ENCODE measurements around the gene NKX2-3.

Gene NKX2-3

GRCh38 chr10:99557044-99557443 lies 24.3 kb downstream of the NKX2-3 start:
- Histone ChIP-seq H3K27ac (ENCODE audit: low read depth, low read length) (no peak overlapping the region), H2AK5ac (ENCODE audit: low read length) (no peak overlapping the region), H3K79me1 (ENCODE audit: low read length) (no peaks in the 10 kb centered on the region), H2BK120ac (ENCODE audit: insufficient read depth, low read length, poor library complexity) (no peak overlapping the region), H3K79me2 (ENCODE audit: control insufficient read depth, insufficient read depth, low read length, poor library complexity) (no peaks in the 10 kb centered on the region), H4K91ac (ENCODE audit: low read depth, low read length) (no peak overlapping the region), H3K23ac (ENCODE audit: low read length) (no peak overlapping the region), H3K18ac (ENCODE audit: low read length) (no peak overlapping the region), H3K27me3 (ENCODE audit: insufficient read depth, low read length) (no peaks in the 10 kb centered on the region), H3K9ac (ENCODE audit: low read length) (no peak overlapping the region), H3K4ac (ENCODE audit: low read depth, low read length) (no peak overlapping the region), H4K8ac (ENCODE audit: low read depth, low read length) (no peak overlapping the region), H2BK12ac (ENCODE audit: low read length) (no peak overlapping the region), H2BK5ac (ENCODE audit: low read depth, low read length, poor library complexity) (no peak overlapping the region), H3K4me1 (ENCODE audit: control insufficient read depth in 1 of 2, insufficient read depth in 2 of 2, low read length in 2 of 2) (no peaks in the 10 kb centered on the region), H4K12ac (ENCODE audit: low read depth, low read length) (no peak overlapping the region), H3K4me3 (ENCODE audit: low read depth, low read length) (no peak overlapping the region), H3K4me2 (ENCODE audit: low read length) (no peak overlapping the region), H3K14ac (ENCODE audit: low read length) (no peak overlapping the region), H3K9me3 (ENCODE audit: insufficient read depth, low read depth, low read length) (no peaks in the 10 kb centered on the region), H2AFZ (ENCODE audit: insufficient read depth, low read length, poor library complexity) (no peak overlapping the region), H3K36me3 (ENCODE audit: control insufficient read depth in 1 of 2, insufficient read depth in 2 of 2, low read length in 2 of 2) (no peaks in the 10 kb centered on the region)
- peak; percentile 78 to 95 for DNase-seq
- WGBS (ENCODE audit: extremely low coverage, insufficient coverage, insufficient read length): no CpG with 5 or more reads among the region's 5 CpGs

DNA sequence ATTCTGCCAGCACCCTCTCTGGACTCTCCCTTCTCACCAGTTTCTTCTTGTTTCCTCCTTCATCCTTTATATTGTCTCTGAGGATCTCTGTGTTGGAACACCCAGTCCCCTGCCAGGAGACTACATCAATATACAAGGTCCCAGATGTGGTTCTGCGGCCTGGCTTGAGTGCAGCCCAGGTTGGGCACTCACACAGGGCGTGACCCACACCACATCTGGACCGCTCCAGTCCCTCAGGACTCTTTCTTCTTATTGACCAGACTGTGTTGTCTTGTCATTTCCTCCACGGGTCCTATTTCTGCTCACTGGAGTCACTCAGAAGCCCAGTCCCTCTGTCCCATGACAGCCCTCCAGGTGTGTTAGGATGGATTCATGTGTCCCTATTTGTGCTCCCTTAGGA lies 26.0 kb downstream of the NKX2-3 start:
- no peak overlapping the region for H3K27ac ChIP-seq (ENCODE audit: low read depth, low read length)
- whole genome bisulfite sequencing (ENCODE audit: extremely low coverage, insufficient coverage, insufficient read length): no CpG with 5 or more reads among the region's 4 CpGs
- DNase-seq: no peak

GRCh38 chr10:99560277-99561126 lies 27.8 kb downstream of the NKX2-3 start:
- no peak overlapping the region for H4K8ac ChIP-seq (ENCODE audit: low read depth, low read length)
- no peak overlapping the region for H2AFZ ChIP-seq (ENCODE audit: insufficient read depth, low read length, poor library complexity)
- H4K12ac ChIP-seq (ENCODE audit: low read depth, low read length): no peak overlapping the region
- no peaks in the 10 kb centered on the region for H3K79me2 ChIP-seq (ENCODE audit: control insufficient read depth, insufficient read depth, low read length, poor library complexity)
- no peaks in the 10 kb centered on the region for H3K79me1 ChIP-seq (ENCODE audit: low read length)
- no peak overlapping the region for H3K4ac ChIP-seq (ENCODE audit: low read depth, low read length)
- H2BK12ac ChIP-seq (ENCODE audit: low read length): no peak overlapping the region
- no peaks in the 10 kb centered on the region for H3K36me3 ChIP-seq (ENCODE audit: control insufficient read depth in 1 of 2, insufficient read depth in 2 of 2, low read length in 2 of 2)
- H3K4me2 ChIP-seq (ENCODE audit: low read length): no peak overlapping the region
- H2AK5ac ChIP-seq (ENCODE audit: low read length): no peak overlapping the region
- DNase-seq: peak; percentile 54 to 77
- no peak overlapping the region for H3K23ac ChIP-seq (ENCODE audit: low read length)
- no peak overlapping the region for H2BK5ac ChIP-seq (ENCODE audit: low read depth, low read length, poor library complexity)
- no peak overlapping the region for H3K9ac ChIP-seq (ENCODE audit: low read length)
- H4K91ac ChIP-seq (ENCODE audit: low read depth, low read length): no peak overlapping the region
- no peak overlapping the region for H3K14ac ChIP-seq (ENCODE audit: low read length)
- H3K9me3 ChIP-seq (ENCODE audit: insufficient read depth, low read depth, low read length): no peaks in the 10 kb centered on the region
- no peaks in the 10 kb centered on the region for H3K27me3 ChIP-seq (ENCODE audit: insufficient read depth, low read length)
- no peak overlapping the region for H3K18ac ChIP-seq (ENCODE audit: low read length)
- no peak overlapping the region for H3K4me3 ChIP-seq (ENCODE audit: low read depth, low read length)
- no peaks in the 10 kb centered on the region for H3K4me1 ChIP-seq (ENCODE audit: control insufficient read depth in 1 of 2, insufficient read depth in 2 of 2, low read length in 2 of 2)
- H3K27ac ChIP-seq (ENCODE audit: low read depth, low read length): no peak overlapping the region
- H2BK120ac ChIP-seq (ENCODE audit: insufficient read depth, low read length, poor library complexity): no peak overlapping the region
- WGBS (ENCODE audit: extremely low coverage, insufficient coverage, insufficient read length): no CpG with 5 or more reads among the region's 13 CpGs

More for the DNA sequence above, 26.0 kb downstream of the NKX2-3 start:
- no peak overlapping the region for H2AK5ac ChIP-seq (ENCODE audit: low read length)
- no peak overlapping the region for H4K12ac ChIP-seq (ENCODE audit: low read depth, low read length)
- no peaks in the 10 kb centered on the region for H3K27me3 ChIP-seq (ENCODE audit: insufficient read depth, low read length)
- H3K79me2 ChIP-seq (ENCODE audit: control insufficient read depth, insufficient read depth, low read length, poor library complexity): no peaks in the 10 kb centered on the region
- no peak overlapping the region for H3K18ac ChIP-seq (ENCODE audit: low read length)
- H2BK12ac ChIP-seq (ENCODE audit: low read length): no peak overlapping the region
- H3K14ac ChIP-seq (ENCODE audit: low read length): no peak overlapping the region
- H3K36me3 ChIP-seq (ENCODE audit: control insufficient read depth in 1 of 2, insufficient read depth in 2 of 2, low read length in 2 of 2): no peaks in the 10 kb centered on the region
- no peak overlapping the region for H3K23ac ChIP-seq (ENCODE audit: low read length)
- no peak overlapping the region for H3K4me2 ChIP-seq (ENCODE audit: low read length)
- H3K9ac ChIP-seq (ENCODE audit: low read length): no peak overlapping the region
- H3K4me3 ChIP-seq (ENCODE audit: low read depth, low read length): no peak overlapping the region
- H4K91ac ChIP-seq (ENCODE audit: low read depth, low read length): no peak overlapping the region
- no peak overlapping the region for H2BK120ac ChIP-seq (ENCODE audit: insufficient read depth, low read length, poor library complexity)
- no peaks in the 10 kb centered on the region for H3K4me1 ChIP-seq (ENCODE audit: control insufficient read depth in 1 of 2, insufficient read depth in 2 of 2, low read length in 2 of 2)
- H2AFZ ChIP-seq (ENCODE audit: insufficient read depth, low read length, poor library complexity): no peak overlapping the region
- no peak overlapping the region for H2BK5ac ChIP-seq (ENCODE audit: low read depth, low read length, poor library complexity)
- no peaks in the 10 kb centered on the region for H3K9me3 ChIP-seq (ENCODE audit: insufficient read depth, low read depth, low read length)
- no peaks in the 10 kb centered on the region for H3K79me1 ChIP-seq (ENCODE audit: low read length)
- H4K8ac ChIP-seq (ENCODE audit: low read depth, low read length): no peak overlapping the region
- no peak overlapping the region for H3K4ac ChIP-seq (ENCODE audit: low read depth, low read length)

- Histone ChIP-seq H3K4me1 (ENCODE audit: control insufficient read depth in 1 of 2, insufficient read depth in 2 of 2, low read length in 2 of 2) (no peaks in the 10 kb centered on the region), H3K79me1 (ENCODE audit: low read length) (no peaks in the 10 kb centered on the region), H3K9me3 (ENCODE audit: insufficient read depth, low read depth, low read length) (no peaks in the 10 kb centered on the region), H4K91ac (ENCODE audit: low read depth, low read length) (no peak overlapping the region), H3K36me3 (ENCODE audit: control insufficient read depth in 1 of 2, insufficient read depth in 2 of 2, low read length in 2 of 2) (no peaks in the 10 kb centered on the region), H3K14ac (ENCODE audit: low read length) (no peak overlapping the region), H3K23ac (ENCODE audit: low read length) (no peak overlapping the region), H3K27me3 (ENCODE audit: insufficient read depth, low read length) (no peaks in the 10 kb centered on the region), H3K79me2 (ENCODE audit: control insufficient read depth, insufficient read depth, low read length, poor library complexity) (no peaks in the 10 kb centered on the region), H3K4me3 (ENCODE audit: low read depth, low read length) (no peak overlapping the region), H4K8ac (ENCODE audit: low read depth, low read length) (no peak overlapping the region), H2AK5ac (ENCODE audit: low read length) (no peak overlapping the region), H3K9ac (ENCODE audit: low read length) (no peak overlapping the region), H4K12ac (ENCODE audit: low read depth, low read length) (no peak overlapping the region), H3K27ac (ENCODE audit: low read depth, low read length) (no peak overlapping the region), H2BK120ac (ENCODE audit: insufficient read depth, low read length, poor library complexity) (no peak overlapping the region), H2BK5ac (ENCODE audit: low read depth, low read length, poor library complexity) (no peak overlapping the region), H2AFZ (ENCODE audit: insufficient read depth, low read length, poor library complexity) (no peak overlapping the region), H2BK12ac (ENCODE audit: low read length) (no peak overlapping the region), H3K4me2 (ENCODE audit: low read length) (no peak overlapping the region), H3K18ac (ENCODE audit: low read length) (no peak overlapping the region), H3K4ac (ENCODE audit: low read depth, low read length) (no peak overlapping the region)
- DNase-seq: no peak
- no CpG with 5 or more reads among the region's 2 CpGs for WGBS (ENCODE audit: extremely low coverage, insufficient coverage, insufficient read length)
Observed at GRCh38 chr10:99562631-99563030, 29.9 kb downstream of the NKX2-3 start.

All from trophoblast cell (in vitro differentiated cells and primary cell).